ENCODE measurements around the gene FBRSL1.

- TF ChIP-seq CTCF (conservative IDR thresholded peaks at IDR 0.05 in 1 of 2, IDR thresholded peaks at IDR 0.05 in 1 of 2; ENCODE audit: extremely low read depth in 1 of 2, insufficient read depth in 1 of 2, low read depth in 1 of 2, low read length in 2 of 2) = no peak
- no peak for TF ChIP-seq EZH2 (IDR thresholded peaks at IDR 0.05; ENCODE audit: borderline replicate concordance, low read length)
Measured at GRCh38 chr12:132484183-132484890, 5.6 kb upstream of the FBRSL1 start.

All from mammary epithelial cell (primary cell).